ENCODE results near the gene DIS3L2. TPM values are rescaled to one million over a fixed set of nuclear protein-coding genes. Genes with fewer than 3 reads are reported as not detected.

The DIS3L2 gene
- total and polyA plus RNA-seq, 5 donors from 2014 or later = 10.9 to 76.9 (median 21.0) TPM

DNA sequence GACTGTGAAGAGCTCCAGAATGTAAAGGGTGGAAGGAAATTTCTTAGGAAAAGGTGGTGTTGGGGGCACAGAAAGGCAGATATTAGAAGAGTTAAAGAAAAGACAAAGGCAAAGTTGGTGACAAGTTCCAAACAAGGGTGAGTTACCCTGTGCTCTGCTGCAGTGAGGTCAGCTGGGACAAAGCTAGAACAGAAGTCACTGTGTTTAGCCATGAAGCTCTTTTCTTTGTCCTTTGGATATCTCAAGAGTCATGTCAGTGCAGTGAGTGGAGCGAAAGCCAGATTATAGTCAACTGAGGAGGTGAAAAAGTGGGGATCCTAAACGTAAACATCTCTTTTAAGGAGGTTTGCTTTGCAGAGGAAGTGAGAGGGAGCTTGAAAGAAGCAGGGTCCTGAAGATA, 229.3 kb downstream of the DIS3L2 start:
- DNase-seq = no peak
- Mint-ChIP-seq H3K36me3 (peaks cover 43% of the 10 kb centered on the region), H3K27me3 (no peaks in the 10 kb centered on the region), H3K4me1 (peaks cover 0 to 6% (median 3%) of the 10 kb centered on the region in 4 donors), H3K27ac (no peak overlapping the region), H3K9me3 (peaks cover 4 to 10% (median 6%) of the 10 kb centered on the region in 7 donors), H3K4me3 (no peak overlapping the region)
- ATAC-seq (ENCODE audit: low read depth in 2 of 2) = no peak
- Histone ChIP-seq H3K4me1 (ENCODE audit: control insufficient read depth, insufficient read depth, low read length, poor library complexity, severe bottlenecking) (no peaks in the 10 kb centered on the region), H3K9me3 (ENCODE audit: control insufficient read depth in 2 of 2, low read length in 2 of 2) (peaks cover 0 to 2% of the 10 kb centered on the region in 2 experiments), H3K36me3 (ENCODE audit: control insufficient read depth, insufficient read depth, low read length) (peaks cover 18% of the 10 kb centered on the region), H3K27me3 (ENCODE audit: control insufficient read depth, insufficient read depth, low read length) (no peaks in the 10 kb centered on the region), H3K4me3 (ENCODE audit: low read depth, low read length) (no peak overlapping the region), H3K27ac (ENCODE audit: insufficient read depth, low read length, poor library complexity, severe bottlenecking) (no peak overlapping the region)

- no peak overlapping the region for H3K4me3 ChIP-seq (ENCODE audit: low read depth, low read length)
- Mint-ChIP-seq H3K9me3 (peaks cover 2 to 10% (median 6%) of the 10 kb centered on the region in 7 donors), H3K4me3 (no peak overlapping the region), H3K27ac (no peak overlapping the region), H3K4me1 (peaks cover 0 to 6% (median 1%) of the 10 kb centered on the region in 4 donors), H3K36me3 (peaks cover 40% of the 10 kb centered on the region), H3K27me3 (no peaks in the 10 kb centered on the region)
- H3K9me3 ChIP-seq (ENCODE audit: control insufficient read depth in 2 of 2, low read length in 2 of 2) = peaks cover 0 to 2% of the 10 kb centered on the region in 2 experiments
- DNase-seq (no peak), ATAC-seq (ENCODE audit: low read depth in 2 of 2) (no peak)
- peaks cover 16% of the 10 kb centered on the region for H3K36me3 ChIP-seq (ENCODE audit: control insufficient read depth, insufficient read depth, low read length)
- H3K27ac ChIP-seq (ENCODE audit: insufficient read depth, low read length, poor library complexity, severe bottlenecking) = no peak overlapping the region
- no peaks in the 10 kb centered on the region for H3K4me1 ChIP-seq (ENCODE audit: control insufficient read depth, insufficient read depth, low read length, poor library complexity, severe bottlenecking)
- H3K27me3 ChIP-seq (ENCODE audit: control insufficient read depth, insufficient read depth, low read length) = no peaks in the 10 kb centered on the region
Measured at GRCh38 chr2:232195487-232195886, 234.0 kb downstream of the DIS3L2 start.

DNA sequence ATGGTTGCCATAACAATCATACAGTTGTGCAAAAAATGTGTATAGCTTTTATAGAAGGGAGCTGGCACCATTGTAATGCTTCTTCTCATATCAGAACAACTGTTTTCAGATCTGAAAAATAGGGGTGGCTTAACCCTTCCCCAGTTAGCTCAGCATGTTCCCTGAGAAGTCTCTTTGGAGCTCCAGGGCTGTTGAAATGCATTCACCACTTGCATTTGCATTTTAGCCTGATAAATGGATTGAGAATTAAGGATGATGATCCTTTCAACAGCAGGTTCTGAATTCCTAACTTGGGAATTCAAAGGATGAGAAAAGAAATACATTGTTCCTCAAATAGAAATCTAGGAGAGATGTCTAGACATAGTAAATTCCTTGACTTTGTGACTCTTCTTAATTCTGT, 235.3 kb downstream of the DIS3L2 start:
- DNase-seq (no peak), ATAC-seq (ENCODE audit: low read depth in 2 of 2) (no peak)
- Mint-ChIP-seq H3K36me3 (peaks cover 42% of the 10 kb centered on the region), H3K4me1 (peaks cover 0 to 6% (median 1%) of the 10 kb centered on the region in 4 donors), H3K27me3 (no peaks in the 10 kb centered on the region), H3K27ac (peak overlapping the region in 1 of 3 donors; percentile 16), H3K9me3 (peaks cover 2 to 10% (median 6%) of the 10 kb centered on the region in 7 donors), H3K4me3 (no peak overlapping the region)
- no peaks in the 10 kb centered on the region for H3K4me1 ChIP-seq (ENCODE audit: control insufficient read depth, insufficient read depth, low read length, poor library complexity, severe bottlenecking)
- H3K27me3 ChIP-seq (ENCODE audit: control insufficient read depth, insufficient read depth, low read length) = no peaks in the 10 kb centered on the region
- no peak overlapping the region for H3K27ac ChIP-seq (ENCODE audit: insufficient read depth, low read length, poor library complexity, severe bottlenecking)
- peaks cover 0 to 2% of the 10 kb centered on the region in 2 experiments for H3K9me3 ChIP-seq (ENCODE audit: control insufficient read depth in 2 of 2, low read length in 2 of 2)
- no peak overlapping the region for H3K4me3 ChIP-seq (ENCODE audit: low read depth, low read length)
- H3K36me3 ChIP-seq (ENCODE audit: control insufficient read depth, insufficient read depth, low read length) = peaks cover 19% of the 10 kb centered on the region

- peaks cover 0 to under 1% (median 0%) of the 10 kb centered on the region in 7 donors for H3K9me3 Mint-ChIP-seq
- no peaks in the 10 kb centered on the region for H3K4me1 ChIP-seq (ENCODE audit: control insufficient read depth, insufficient read depth, low read length, poor library complexity, severe bottlenecking)
- H3K36me3 Mint-ChIP-seq = peaks cover 31% of the 10 kb centered on the region
- H3K27ac ChIP-seq (ENCODE audit: insufficient read depth, low read length, poor library complexity, severe bottlenecking) = no peak overlapping the region
- no peak overlapping the region for H3K4me3 Mint-ChIP-seq
- H3K9me3 ChIP-seq (ENCODE audit: control insufficient read depth in 2 of 2, low read length in 2 of 2) = no peaks in the 10 kb centered on the region
- peaks cover 3% of the 10 kb centered on the region for H3K36me3 ChIP-seq (ENCODE audit: control insufficient read depth, insufficient read depth, low read length)
- ATAC-seq (ENCODE audit: low read depth in 2 of 2) = no peak
- no peaks in the 10 kb centered on the region for H3K27me3 Mint-ChIP-seq
- H3K4me1 Mint-ChIP-seq = peaks cover 0 to 3% (median 0%) of the 10 kb centered on the region in 4 donors
- no peak overlapping the region for H3K27ac Mint-ChIP-seq
- H3K27me3 ChIP-seq (ENCODE audit: control insufficient read depth, insufficient read depth, low read length) = no peaks in the 10 kb centered on the region
- H3K4me3 ChIP-seq (ENCODE audit: low read depth, low read length) = no peak overlapping the region
- no peak for DNase-seq
Measured at GRCh38 chr2:232200195-232200594, 238.7 kb downstream of the DIS3L2 start.

- H3K27me3 ChIP-seq (ENCODE audit: control insufficient read depth, insufficient read depth, low read length) = no peaks in the 10 kb centered on the region
- H3K4me3 Mint-ChIP-seq = no peak overlapping the region
- H3K36me3 Mint-ChIP-seq = peaks cover 30% of the 10 kb centered on the region
- no peaks in the 10 kb centered on the region for H3K4me1 ChIP-seq (ENCODE audit: control insufficient read depth, insufficient read depth, low read length, poor library complexity, severe bottlenecking)
- no peaks in the 10 kb centered on the region for H3K9me3 Mint-ChIP-seq
- no peak overlapping the region for H3K27ac ChIP-seq (ENCODE audit: insufficient read depth, low read length, poor library complexity, severe bottlenecking)
- H3K4me1 Mint-ChIP-seq = peaks cover 0 to 3% (median 0%) of the 10 kb centered on the region in 4 donors
- DNase-seq = no peak
- peaks cover 3% of the 10 kb centered on the region for H3K36me3 ChIP-seq (ENCODE audit: control insufficient read depth, insufficient read depth, low read length)
- H3K27me3 Mint-ChIP-seq = no peaks in the 10 kb centered on the region
- no peaks in the 10 kb centered on the region for H3K9me3 ChIP-seq (ENCODE audit: control insufficient read depth in 2 of 2, low read length in 2 of 2)
- H3K27ac Mint-ChIP-seq = peak overlapping the region in 1 of 3 donors; percentile 70
- ATAC-seq (ENCODE audit: low read depth in 2 of 2) = no peak
- no peak overlapping the region for H3K4me3 ChIP-seq (ENCODE audit: low read depth, low read length)
Measured at GRCh38 chr2:232203166-232203891, 241.8 kb downstream of the DIS3L2 start.

GRCh38 chr2:232203936-232204335, 242.4 kb downstream of the DIS3L2 start:
- H3K27ac Mint-ChIP-seq = peak overlapping the region in 1 of 3 donors; percentile 70
- no peak overlapping the region for H3K4me3 ChIP-seq (ENCODE audit: low read depth, low read length)
- peaks cover 0 to 1% (median 0%) of the 10 kb centered on the region in 4 donors for H3K4me1 Mint-ChIP-seq
- DNase-seq = no peak
- ATAC-seq (ENCODE audit: low read depth in 2 of 2) = no peak
- peaks cover 3% of the 10 kb centered on the region for H3K36me3 ChIP-seq (ENCODE audit: control insufficient read depth, insufficient read depth, low read length)
- H3K36me3 Mint-ChIP-seq = peaks cover 25% of the 10 kb centered on the region
- H3K27me3 ChIP-seq (ENCODE audit: control insufficient read depth, insufficient read depth, low read length) = no peaks in the 10 kb centered on the region
- no peak overlapping the region for H3K4me3 Mint-ChIP-seq
- no peaks in the 10 kb centered on the region for H3K27me3 Mint-ChIP-seq
- H3K9me3 ChIP-seq (ENCODE audit: control insufficient read depth in 2 of 2, low read length in 2 of 2) = no peaks in the 10 kb centered on the region
- H3K4me1 ChIP-seq (ENCODE audit: control insufficient read depth, insufficient read depth, low read length, poor library complexity, severe bottlenecking) = no peaks in the 10 kb centered on the region
- peaks cover 0 to under 1% (median 0%) of the 10 kb centered on the region in 7 donors for H3K9me3 Mint-ChIP-seq
- H3K27ac ChIP-seq (ENCODE audit: insufficient read depth, low read length, poor library complexity, severe bottlenecking) = no peak overlapping the region

DNA sequence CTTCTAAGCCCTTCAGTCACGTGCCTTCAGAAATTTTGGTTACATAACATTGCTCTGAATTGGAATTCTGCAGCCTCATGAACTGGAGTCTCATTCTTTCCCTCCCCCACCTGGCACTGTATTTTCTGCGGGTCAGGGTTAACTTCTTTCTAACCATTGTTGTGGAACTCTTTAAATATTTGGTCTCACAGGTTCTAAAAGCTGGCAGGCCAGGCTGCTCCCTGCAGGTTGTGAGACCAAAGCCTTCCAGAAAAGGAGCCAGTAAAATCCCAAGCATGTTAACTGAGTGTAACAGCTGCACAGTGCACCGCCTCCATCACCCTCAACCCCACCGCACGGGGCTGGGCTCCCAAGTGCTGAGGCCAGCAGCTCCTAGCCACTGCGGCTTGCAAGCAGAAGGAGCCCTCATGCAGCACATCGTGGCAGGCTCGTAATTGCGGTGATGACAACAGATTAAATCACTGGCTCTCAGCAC, 243.0 kb downstream of the DIS3L2 start:
- Mint-ChIP-seq H3K27me3 (no peaks in the 10 kb centered on the region), H3K9me3 (peaks cover 0 to 1% (median 0%) of the 10 kb centered on the region in 7 donors), H3K4me1 (no peaks in the 10 kb centered on the region), H3K27ac (no peak overlapping the region), H3K36me3 (peaks cover 28% of the 10 kb centered on the region), H3K4me3 (no peak overlapping the region)
- no peak overlapping the region for H3K4me3 ChIP-seq (ENCODE audit: low read depth, low read length)
- no peaks in the 10 kb centered on the region for H3K4me1 ChIP-seq (ENCODE audit: control insufficient read depth, insufficient read depth, low read length, poor library complexity, severe bottlenecking)
- no peaks in the 10 kb centered on the region for H3K27me3 ChIP-seq (ENCODE audit: control insufficient read depth, insufficient read depth, low read length)
- no peak for ATAC-seq (ENCODE audit: low read depth in 2 of 2)
- peaks cover 3% of the 10 kb centered on the region for H3K36me3 ChIP-seq (ENCODE audit: control insufficient read depth, insufficient read depth, low read length)
- H3K27ac ChIP-seq (ENCODE audit: insufficient read depth, low read length, poor library complexity, severe bottlenecking) = no peak overlapping the region
- no peak for DNase-seq
- no peaks in the 10 kb centered on the region for H3K9me3 ChIP-seq (ENCODE audit: control insufficient read depth in 2 of 2, low read length in 2 of 2)

- Histone ChIP-seq H3K27me3 (ENCODE audit: control insufficient read depth, insufficient read depth, low read length) (no peaks in the 10 kb centered on the region), H3K36me3 (ENCODE audit: control insufficient read depth, insufficient read depth, low read length) (peaks cover 12% of the 10 kb centered on the region), H3K27ac (ENCODE audit: insufficient read depth, low read length, poor library complexity, severe bottlenecking) (no peak overlapping the region), H3K4me1 (ENCODE audit: control insufficient read depth, insufficient read depth, low read length, poor library complexity, severe bottlenecking) (no peaks in the 10 kb centered on the region), H3K9me3 (ENCODE audit: control insufficient read depth in 2 of 2, low read length in 2 of 2) (no peaks in the 10 kb centered on the region), H3K4me3 (ENCODE audit: low read depth, low read length) (no peak overlapping the region)
- no peak for DNase-seq
- no peak for ATAC-seq (ENCODE audit: low read depth in 2 of 2)
- no peak overlapping the region for H3K4me3 Mint-ChIP-seq
- peaks cover 0 to 4% (median under 1%) of the 10 kb centered on the region in 4 donors for H3K4me1 Mint-ChIP-seq
- H3K9me3 Mint-ChIP-seq = peaks cover 0 to 1% (median 0%) of the 10 kb centered on the region in 7 donors
- H3K27me3 Mint-ChIP-seq = no peaks in the 10 kb centered on the region
- H3K27ac Mint-ChIP-seq = no peak overlapping the region
- peaks cover 30% of the 10 kb centered on the region for H3K36me3 Mint-ChIP-seq
Measured at GRCh38 chr2:232207174-232207573, 245.7 kb downstream of the DIS3L2 start.

All from CD4-positive, CD25-positive, alpha-beta regulatory T cell (primary cell).